GM11168 (cell line): ENCODE measurements around the gene CXCL12.

ENCODE experiments used
- in situ Hi-C: fragments of 300-500 bp; cut with MboI; formaldehyde crosslinking; loops from one replicate; pipeline ENCODE4 v1.12.0; 2022; ENCODE audit warnings: low sequenced_read_pairs; ENCODE audit not compliant: unreplicated experiment

The CXCL12 gene

DNA sequence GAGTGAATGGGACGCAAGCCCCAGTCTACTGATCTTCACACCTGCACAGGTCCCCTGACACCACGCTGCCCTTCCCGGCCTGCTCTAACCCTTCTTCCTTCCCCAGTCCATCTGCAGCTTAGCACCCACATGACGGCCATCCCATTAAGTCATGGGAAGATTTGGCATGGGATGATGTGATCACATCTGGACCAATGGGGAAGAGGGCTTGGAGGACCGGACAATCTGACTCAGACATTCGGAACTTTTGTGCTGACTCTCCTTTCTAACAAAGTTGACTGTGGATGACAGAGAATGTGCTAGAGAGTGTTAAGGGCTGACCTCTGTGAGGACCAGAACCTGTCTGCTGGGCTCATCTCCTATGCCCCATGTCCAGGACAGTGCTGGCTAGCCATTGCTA is 15.6 kb downstream of the CXCL12 start:
- in situ Hi-C loops, result no loop called here

GRCh38 chr10:44368637-44369036 is 16.3 kb downstream of the CXCL12 start:
- in situ Hi-C loops, result no loop called here

DNA sequence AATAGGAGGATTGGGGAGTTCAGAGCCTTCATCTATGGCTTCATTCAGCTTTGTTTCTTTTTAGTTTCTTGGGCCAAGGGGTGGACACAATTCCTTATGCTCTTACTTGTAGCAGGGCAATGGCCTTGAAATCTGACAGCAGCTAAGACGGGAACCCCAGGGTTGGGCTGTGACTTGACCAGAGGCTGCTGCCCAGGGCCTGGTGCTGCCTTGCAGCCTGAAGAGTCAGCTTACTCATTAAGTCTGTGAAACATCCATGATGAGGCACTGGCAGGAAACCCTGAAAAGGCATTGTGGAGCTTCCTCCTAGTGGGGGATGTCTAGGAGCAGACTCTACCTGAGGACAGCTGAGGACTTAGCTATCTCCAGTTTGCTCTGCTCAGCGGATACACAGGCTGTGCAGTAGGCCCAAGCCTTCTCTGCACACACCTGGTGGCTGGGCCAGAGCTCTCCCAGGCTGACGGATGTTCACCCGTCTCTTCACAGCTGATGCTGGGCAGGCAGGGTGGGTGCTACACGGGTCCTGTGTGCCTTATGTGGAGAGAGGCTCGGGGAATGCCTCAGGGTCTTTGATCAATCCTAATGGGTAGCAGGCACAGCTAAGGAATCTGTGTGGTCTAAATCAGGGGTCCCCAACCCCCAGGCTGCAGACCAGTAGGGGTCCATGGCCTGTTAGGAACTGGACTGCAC is 17.8 kb downstream of the CXCL12 start:
- in situ Hi-C loops, result no loop called here

DNA sequence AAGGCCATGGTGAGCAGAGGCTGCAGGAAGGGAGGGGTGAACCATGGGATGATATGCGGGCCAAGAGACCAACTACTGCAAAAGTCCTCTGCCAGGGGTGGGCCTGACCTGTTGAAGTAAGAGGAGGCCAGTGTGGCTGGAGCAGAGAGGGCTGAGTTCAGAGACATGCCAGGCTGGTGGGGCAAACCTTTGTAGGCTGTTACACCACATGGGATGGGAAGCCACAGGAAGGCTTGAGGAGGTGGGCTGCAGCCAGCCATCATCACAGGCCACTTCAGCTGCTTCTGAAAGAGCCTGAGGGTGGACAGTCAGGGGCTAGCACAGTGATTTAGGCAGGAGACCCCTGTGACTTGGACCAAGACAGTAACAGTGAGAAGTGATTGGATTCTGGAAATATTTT is 20.3 kb downstream of the CXCL12 start:
- in situ Hi-C loops, result no loop called here

DNA sequence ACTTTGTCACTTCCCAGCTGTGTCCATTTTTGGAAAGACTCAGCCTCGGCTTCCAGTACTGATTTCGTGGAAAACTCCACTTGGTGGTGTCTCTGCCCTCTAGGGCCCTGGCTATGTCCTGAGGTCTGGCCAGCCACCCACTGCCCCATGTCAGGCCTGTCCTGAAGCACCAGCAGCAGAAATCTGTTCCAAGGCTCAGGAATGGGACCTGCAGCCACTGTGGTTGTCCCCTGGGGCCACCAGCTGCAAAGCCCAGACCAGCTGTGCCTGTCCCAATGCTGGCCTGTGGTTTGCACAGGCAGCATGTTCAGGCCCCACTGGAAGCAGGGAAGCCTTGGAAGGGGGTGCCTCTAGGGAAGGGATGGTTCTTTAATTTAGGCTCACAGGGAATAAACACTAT is 21.2 kb downstream of the CXCL12 start:
- in situ Hi-C loops, result no loop called here

GRCh38 chr10:44362866-44363711 is 21.8 kb downstream of the CXCL12 start:
- in situ Hi-C loops, result no loop called here

DNA sequence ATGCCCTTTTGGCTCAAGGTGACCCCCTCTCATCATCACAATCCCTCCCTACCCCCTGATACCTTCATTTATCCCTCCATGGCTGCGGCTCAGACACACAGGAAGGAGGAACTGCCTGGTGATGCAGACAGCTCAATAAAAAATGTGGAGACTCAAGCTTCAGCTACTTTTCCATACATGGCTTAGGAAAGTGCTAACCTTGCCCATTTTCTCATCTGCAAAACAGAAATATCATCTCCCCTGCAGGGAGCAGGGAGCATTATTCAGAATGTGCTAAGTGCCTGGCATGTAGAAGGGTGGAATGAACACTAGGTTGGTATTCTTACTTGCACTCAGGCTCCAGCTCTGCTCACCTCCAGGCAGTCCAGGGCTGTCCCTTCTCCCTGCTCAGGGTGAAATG is 23.8 kb downstream of the CXCL12 start:
- in situ Hi-C loops, result no loop called here

DNA sequence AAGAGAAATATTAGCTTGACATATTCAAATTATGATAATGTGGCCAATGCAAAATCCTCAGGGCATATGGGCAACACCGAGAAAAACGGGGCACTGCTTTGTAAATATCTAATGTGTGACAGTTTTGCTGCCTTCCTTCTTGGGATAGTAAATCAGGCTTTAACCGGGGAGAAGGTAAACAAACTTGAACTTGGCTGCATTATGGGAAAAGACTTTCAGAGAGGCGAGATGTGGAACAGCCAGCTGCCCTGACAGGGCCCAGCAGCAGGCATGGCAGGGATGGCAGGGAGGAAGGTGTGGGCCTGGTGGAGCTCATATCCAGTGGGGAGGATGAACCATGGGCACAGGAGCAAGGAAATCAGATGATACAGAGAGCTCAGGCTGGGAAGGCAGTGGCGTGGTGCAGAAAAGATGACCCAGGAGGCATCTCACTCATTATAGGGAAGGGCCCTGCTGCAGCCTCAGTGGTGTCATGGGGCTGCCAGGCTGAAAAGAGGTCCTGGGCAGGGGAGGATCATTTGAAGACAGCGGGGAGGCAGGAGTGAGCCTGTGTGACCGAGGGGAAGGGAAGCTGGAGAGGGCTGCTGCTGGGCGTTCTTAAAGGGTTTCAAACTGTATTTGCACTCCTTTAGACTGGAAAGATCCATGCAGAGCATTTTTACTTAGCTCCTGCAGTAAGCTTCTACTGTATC is 26.7 kb downstream of the CXCL12 start:
- in situ Hi-C loops, result no loop called here

GRCh38 chr10:44357023-44357540 is 27.8 kb downstream of the CXCL12 start:
- in situ Hi-C loops, result no loop called here

DNA sequence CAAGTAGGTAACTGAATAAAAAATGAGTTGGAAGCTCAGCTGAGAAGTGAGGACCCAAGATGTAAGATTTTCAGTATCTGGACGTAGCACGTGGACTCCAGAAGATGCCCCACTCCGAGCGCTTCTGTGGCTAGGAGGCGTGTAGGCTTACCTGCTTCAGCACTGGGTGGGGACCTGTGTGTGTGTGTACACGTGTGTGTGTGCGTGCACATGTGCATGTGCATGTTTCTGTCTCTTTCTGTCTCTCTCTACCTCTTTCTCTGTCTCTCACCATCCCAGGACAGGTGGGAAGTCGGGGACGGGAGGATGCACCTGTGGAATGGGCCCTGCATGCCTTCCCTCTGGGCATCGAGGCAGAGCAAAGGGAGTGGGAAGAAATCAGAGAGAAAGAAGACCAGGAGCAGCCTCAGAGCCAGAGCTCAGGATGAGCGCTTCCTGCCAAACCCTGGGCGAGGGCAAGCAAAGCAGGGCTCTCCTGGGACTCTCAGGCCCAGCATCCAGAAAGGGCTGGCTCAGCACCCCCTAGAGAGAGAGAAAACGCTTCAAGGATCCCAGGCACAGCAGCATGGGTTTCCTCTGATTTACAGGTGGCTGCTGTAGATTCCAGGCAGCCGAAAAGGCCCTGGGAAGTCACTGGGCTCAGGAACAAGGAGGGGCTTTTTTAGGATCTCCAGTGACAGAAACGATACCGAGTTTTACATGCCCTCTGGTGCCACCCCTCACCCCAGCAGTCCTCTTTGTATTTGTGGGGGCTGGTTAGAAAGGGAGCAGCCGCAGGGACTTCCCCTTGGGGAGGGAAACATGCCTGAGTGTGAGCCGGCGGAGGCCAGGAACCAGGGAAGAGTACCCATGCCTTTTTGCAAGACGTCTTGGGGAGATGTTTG is 28.5 kb downstream of the CXCL12 start:
- in situ Hi-C loops, result no loop called here

- in situ Hi-C loops, result no loop called here
These were observed 29.3 kb downstream of the CXCL12 start for GRCh38 chr10:44355630-44356029.

- in situ Hi-C loops, result no loop called here
These were observed 30.1 kb downstream of the CXCL12 start for GRCh38 chr10:44354771-44355170.

- in situ Hi-C loops, result no loop called here
These were observed 31.2 kb downstream of the CXCL12 start for GRCh38 chr10:44353721-44354120.

- in situ Hi-C loops, result no loop called here
These were observed 31.8 kb downstream of the CXCL12 start for GRCh38 chr10:44353128-44353390.

GRCh38 chr10:44352316-44353127 is 32.4 kb downstream of the CXCL12 start:
- in situ Hi-C loops, result no loop called here

DNA sequence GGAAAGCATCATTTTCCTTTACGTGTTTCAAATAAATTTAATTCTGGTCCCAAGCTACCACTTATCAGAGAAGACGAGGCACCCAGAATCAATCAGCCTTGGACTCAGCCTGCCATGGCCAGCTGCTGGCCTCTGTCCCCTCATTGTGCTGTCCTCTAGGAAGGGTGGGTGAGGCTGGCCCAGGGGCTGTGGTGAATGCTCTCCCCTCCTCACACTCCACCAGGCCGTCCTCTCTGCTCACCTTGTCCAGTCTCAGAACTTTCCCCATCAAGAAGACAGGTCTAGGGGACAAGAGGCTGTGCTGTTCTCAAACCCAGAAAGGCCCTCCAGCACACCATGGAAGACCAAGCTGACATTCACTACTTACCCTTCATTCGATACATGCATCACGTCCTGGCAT is 36.4 kb downstream of the CXCL12 start:
- in situ Hi-C loops, result no loop called here

GRCh38 chr10:44347609-44348400 is 37.1 kb downstream of the CXCL12 start:
- in situ Hi-C loops, result no loop called here

- in situ Hi-C loops, result no loop called here
These were observed 40.2 kb downstream of the CXCL12 start for GRCh38 chr10:44344727-44345126.

- in situ Hi-C loops, result no loop called here
These were observed 41.1 kb downstream of the CXCL12 start for GRCh38 chr10:44343843-44344242.
